Activated CD4-positive, CD25-positive, alpha-beta regulatory T cell treated with anti-CD3 and anti-CD28 coated beads, Interleukin-2, amount 50 U/mL, for 16 hours (primary cell): Measurements from ENCODE around the gene NDRG4.

Source experiments
- DNase-seq: peaks from one replicate; pipeline ENCODE4 v3.0.0-alpha.2; 2020; ENCODE audit warnings: low read depth, low spot score

The NDRG4 gene

DNA sequence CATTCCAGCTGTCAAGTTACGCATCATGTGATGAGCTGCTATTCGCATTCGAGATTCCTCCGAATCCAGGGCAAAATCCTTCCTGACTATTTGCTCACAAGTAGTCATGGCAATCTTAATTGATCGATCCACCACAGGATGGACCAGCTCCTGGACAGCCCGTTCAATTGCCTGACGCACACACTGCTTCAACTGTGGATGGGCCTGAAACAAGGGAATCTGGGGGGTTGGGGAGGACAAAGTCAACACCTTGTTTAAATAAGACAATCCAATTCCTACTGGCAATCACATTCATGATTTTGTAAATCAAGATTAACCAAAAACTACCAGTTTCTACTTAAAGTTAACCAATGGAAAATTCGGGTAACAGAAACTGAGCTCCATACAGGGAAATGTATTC, 43.7 kb downstream of the NDRG4 start:
- no peak for DNase-seq

DNA sequence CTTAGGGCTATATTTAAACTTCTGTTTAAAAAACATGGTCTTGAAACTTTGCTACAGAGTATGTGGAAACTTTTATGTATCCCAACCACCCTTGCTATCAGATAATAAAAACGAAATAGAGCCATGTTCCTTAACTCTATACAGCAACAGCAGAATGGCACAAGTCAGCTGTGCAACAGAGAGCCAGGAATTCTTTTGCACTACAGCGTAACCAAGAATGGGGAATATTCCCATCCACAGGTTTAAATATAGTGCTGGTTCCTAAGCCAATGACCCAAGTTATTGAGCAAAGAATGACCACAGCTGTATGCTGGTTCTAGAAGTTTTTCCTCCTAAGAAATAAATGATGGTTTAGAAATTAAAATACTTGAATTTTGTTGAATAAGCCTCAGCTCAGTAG, 48.4 kb downstream of the NDRG4 start:
- DNase-seq: no peak

DNA sequence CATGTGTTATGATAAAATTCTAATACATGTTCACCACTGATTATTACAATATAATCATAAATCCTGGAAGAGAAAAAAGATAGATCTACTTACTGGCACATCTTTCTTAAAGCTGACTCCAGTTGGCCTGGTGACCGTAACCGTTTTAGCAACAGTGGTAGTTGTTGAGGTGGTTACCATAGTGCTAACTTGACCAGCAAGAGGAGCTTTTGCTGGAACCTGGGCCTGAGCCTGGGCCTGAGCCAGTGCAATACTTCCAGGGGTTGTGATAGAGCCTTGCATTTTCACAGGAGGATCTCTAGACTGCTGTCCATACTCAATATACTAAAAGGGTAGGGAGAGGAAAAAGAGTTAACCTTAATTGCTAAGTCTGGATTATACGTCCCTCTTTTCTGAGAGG, 51.6 kb downstream of the NDRG4 start:
- DNase-seq: no peak

DNA sequence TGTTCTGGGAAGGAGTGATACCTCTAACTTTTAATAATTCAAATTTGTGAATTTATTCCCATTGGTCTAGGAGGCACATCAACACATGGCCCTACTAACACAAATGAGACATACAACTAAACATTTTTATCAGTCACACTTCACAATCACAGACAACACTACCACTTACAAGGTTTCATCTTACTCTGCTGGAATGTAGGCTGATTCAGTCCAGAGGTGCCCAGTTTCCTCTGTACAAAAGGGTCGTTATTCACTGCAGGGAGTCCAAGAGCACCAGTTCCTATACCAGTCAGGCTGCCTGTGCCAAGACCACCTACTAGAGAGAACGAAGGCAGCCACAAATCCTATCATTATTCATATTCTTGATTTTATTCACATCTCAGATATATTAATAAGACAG, 56.7 kb downstream of the NDRG4 start:
- no peak for DNase-seq
